Lower lobe of right lung (tissue), 2 donors: ENCODE measurements around the gene KLHL42. TPM values are rescaled to one million over a fixed set of nuclear protein-coding genes. Genes with fewer than 3 reads are reported as not detected.

Experiments
- ATAC-seq, 2 donors: fragments of 200-7000 bp; cut with Tn5 transposase; one replicate each; pipeline ENCODE4 v1.9.1; 2020 to 2022; ENCODE audit warnings: mild to moderate bottlenecking in 2 of 2, moderate library complexity in 2 of 2
- DNase-seq: peaks from one replicate; pipeline ENCODE4 v3.0.0-alpha.2; 2020
- H3K27ac ChIP-seq: fragments of 200-600 bp; one replicate; pipeline ENCODE4 v1.8.0; 2022
- H3K27me3 ChIP-seq: fragments of 200-600 bp; one replicate; pipeline ENCODE4 v1.8.0; 2022; ENCODE audit warnings: low read depth
- H3K36me3 ChIP-seq: fragments of 200-600 bp; one replicate; pipeline ENCODE4 v1.8.0; 2022; ENCODE audit warnings: mild to moderate bottlenecking
- H3K4me1 ChIP-seq: fragments of 200-600 bp; one replicate; pipeline ENCODE4 v1.8.0; 2022
- H3K4me3 ChIP-seq: fragments of 200-600 bp; one replicate; pipeline ENCODE4 v1.8.0; 2022; ENCODE audit warnings: mild to moderate bottlenecking
- H3K9me3 ChIP-seq: fragments of 200-600 bp; one replicate; pipeline ENCODE4 v1.8.0; 2022
- CTCF ChIP-seq: fragments of 200-600 bp; IDR thresholded peaks from one replicate; pipeline ENCODE4 v1.8.0; 2022; ENCODE audit warnings: antibody characterized with exemption, mild to moderate bottlenecking
- intact Hi-C: fragments of 100-400 bp; cut with DNase I; formaldehyde crosslinking; loops from one replicate; pipeline ENCODE4 v1.11.0; 2022
- total RNA-seq: library from RNA; stranded (reverse); fragmentation: NEBNext Ultra II Directional; extraction: Animal tissue kit (Norgen Biotek cat#: 25700); gene quantifications from one replicate; pipeline ENCODE4 v1.2.1, GENCODE V29; 2021
- donor health status: DM: no; HTN: yes; CAD: no; lungs with severe emphysema.

KLHL42 gene
- total RNA-seq, 1 donor from 2014 or later: 19.1 TPM

- H3K36me3 ChIP-seq: peaks cover 73% of the 10 kb centered on the region
Observed at GRCh38 chr12:27796128-27796527, 16.1 kb downstream of the KLHL42 start.

GRCh38 chr12:27797301-27798025 lies 17.4 kb downstream of the KLHL42 start:
- H3K9me3 ChIP-seq: no peaks in the 10 kb centered on the region
- intact Hi-C loops: no loop called here
- ATAC-seq (no peak), DNase-seq (no peak)
- H3K4me3 ChIP-seq: no peak overlapping the region
- peaks cover 59% of the 10 kb centered on the region for H3K36me3 ChIP-seq
- no peaks in the 10 kb centered on the region for H3K27me3 ChIP-seq
- TF ChIP-seq CTCF: no peak
- no peak overlapping the region for H3K27ac ChIP-seq
- no peaks in the 10 kb centered on the region for H3K4me1 ChIP-seq

More at GRCh38 chr12:27796128-27796527, 16.1 kb downstream of the KLHL42 start:
- intact Hi-C loops: no loop called here
- Histone ChIP-seq H3K4me3 (no peak overlapping the region), H3K9me3 (no peaks in the 10 kb centered on the region), H3K27me3 (no peaks in the 10 kb centered on the region), H3K4me1 (no peaks in the 10 kb centered on the region), H3K27ac (no peak overlapping the region)
- DNase-seq (no peak), ATAC-seq (no peak)
- no peak for TF ChIP-seq CTCF

GRCh38 chr12:27800819-27801218 lies 20.8 kb downstream of the KLHL42 start:
- intact Hi-C loops: no loop called here

GRCh38 chr12:27801630-27802029 lies 21.6 kb downstream of the KLHL42 start:
- Histone ChIP-seq H3K4me3 (no peak overlapping the region), H3K4me1 (no peaks in the 10 kb centered on the region), H3K9me3 (no peaks in the 10 kb centered on the region), H3K27ac (no peak overlapping the region), H3K27me3 (no peaks in the 10 kb centered on the region), H3K36me3 (peaks cover 33% of the 10 kb centered on the region)
- no peak for DNase-seq
- intact Hi-C loops: no loop called here
- no peak for TF ChIP-seq CTCF
- no peak for ATAC-seq

More at GRCh38 chr12:27800819-27801218, 20.8 kb downstream of the KLHL42 start:
- Histone ChIP-seq H3K27me3 (no peaks in the 10 kb centered on the region), H3K36me3 (peaks cover 41% of the 10 kb centered on the region), H3K9me3 (no peaks in the 10 kb centered on the region), H3K4me1 (no peaks in the 10 kb centered on the region), H3K27ac (no peak overlapping the region), H3K4me3 (no peak overlapping the region)
- DNase-seq (no peak), ATAC-seq (no peak)
- no peak for TF ChIP-seq CTCF

GRCh38 chr12:27802511-27802910 lies 22.5 kb downstream of the KLHL42 start:
- ATAC-seq (no peak), DNase-seq (no peak)
- intact Hi-C loops: no loop called here
- Histone ChIP-seq H3K27me3 (no peaks in the 10 kb centered on the region), H3K9me3 (no peaks in the 10 kb centered on the region), H3K4me1 (no peaks in the 10 kb centered on the region), H3K27ac (no peak overlapping the region), H3K4me3 (no peak overlapping the region), H3K36me3 (peaks cover 24% of the 10 kb centered on the region)
- TF ChIP-seq CTCF: no peak
